HG03565 (cell line): Measurements from ENCODE around the gene TRAK1.
"Not testable (repeated sequence)": the region's sequence is repeated elsewhere in the genome, so short reads cannot be mapped to it uniquely, and the experiment has no call there.

Experiments used
- ATAC-seq: cut with Tn5 transposase; IDR thresholded peaks from one replicate; pipeline ENCODE4 v1.9.1; 2021; ENCODE audit warnings: mild to moderate bottlenecking, moderate library complexity; ENCODE audit not compliant: unreplicated experiment

The TRAK1 gene

GRCh38 chr3:42095540-42095939 is 4.4 kb downstream of the TRAK1 start:
- no peak for ATAC-seq

DNA sequence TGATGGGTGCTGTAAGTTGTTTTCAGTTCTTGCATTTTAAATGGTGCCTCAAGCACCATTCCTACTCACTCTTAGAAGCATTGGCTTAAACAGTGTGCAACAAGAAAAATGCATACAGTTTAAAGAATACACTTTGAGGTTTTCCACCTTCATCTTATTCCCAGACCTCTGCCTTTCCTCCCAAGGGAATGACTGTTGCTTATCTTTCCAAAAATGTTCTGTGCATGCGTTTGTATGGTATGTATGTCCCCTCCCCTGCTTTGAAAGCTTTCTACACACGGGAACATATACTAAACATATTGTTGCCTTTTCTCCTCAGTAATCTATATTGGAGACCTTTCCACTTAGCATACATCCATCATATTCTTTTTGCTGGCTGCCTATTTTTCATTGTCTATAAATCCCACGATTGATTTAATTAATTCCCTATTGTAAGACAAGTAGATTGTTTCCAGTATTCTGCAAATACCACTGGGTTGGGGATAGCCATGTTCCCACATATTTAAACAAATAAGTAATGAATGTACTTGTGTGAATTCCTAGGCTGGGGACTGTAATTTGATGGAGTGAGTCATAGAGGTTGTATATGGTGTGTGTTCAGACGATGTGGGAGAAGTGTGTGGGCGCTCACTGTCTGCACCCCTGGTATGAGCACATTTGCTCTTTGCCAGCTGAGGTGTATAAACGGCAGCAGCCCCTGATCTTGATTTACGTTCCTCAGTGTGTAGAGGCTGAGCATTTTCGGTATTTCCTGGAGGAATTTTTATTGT is 5.8 kb downstream of the TRAK1 start:
- no peak for ATAC-seq

DNA sequence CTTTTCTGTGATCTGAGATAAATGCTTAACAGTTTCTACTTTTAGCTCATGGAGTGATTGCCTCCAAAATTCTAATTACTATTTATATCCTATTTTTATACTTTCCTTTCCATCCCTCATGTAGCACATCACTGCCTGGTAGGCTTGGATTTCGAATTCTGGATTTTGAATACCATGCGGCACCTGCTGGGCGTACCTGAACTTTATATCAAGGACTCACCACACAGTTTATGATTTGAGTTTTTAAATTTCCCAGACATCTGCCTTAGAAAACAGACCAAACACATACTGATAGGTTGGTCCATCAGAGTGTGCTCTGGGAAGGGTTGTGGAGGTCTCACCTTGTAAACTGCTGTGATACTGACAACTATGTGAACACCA is 6.4 kb downstream of the TRAK1 start:
- ATAC-seq, result no peak

DNA sequence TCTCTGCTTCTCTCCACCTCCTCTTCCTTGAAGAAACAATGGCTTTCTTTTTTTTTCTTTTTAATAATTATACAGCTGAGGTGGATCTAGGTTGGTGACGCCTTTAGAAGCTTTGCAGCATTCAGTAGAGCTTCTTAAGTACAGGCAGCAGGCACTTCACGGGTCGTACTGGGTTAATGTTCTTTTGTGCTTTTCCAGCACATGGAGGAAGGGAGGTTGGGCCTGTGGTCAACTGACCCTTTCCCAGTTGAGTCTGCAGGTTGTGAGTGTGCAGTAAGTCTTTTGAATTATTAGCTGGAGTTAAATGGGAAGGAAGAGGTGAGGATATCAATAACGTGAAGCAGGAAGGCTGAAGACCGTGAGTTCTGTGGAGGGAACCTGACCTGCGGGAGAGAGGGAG is 7.0 kb downstream of the TRAK1 start:
- ATAC-seq, result no peak

DNA sequence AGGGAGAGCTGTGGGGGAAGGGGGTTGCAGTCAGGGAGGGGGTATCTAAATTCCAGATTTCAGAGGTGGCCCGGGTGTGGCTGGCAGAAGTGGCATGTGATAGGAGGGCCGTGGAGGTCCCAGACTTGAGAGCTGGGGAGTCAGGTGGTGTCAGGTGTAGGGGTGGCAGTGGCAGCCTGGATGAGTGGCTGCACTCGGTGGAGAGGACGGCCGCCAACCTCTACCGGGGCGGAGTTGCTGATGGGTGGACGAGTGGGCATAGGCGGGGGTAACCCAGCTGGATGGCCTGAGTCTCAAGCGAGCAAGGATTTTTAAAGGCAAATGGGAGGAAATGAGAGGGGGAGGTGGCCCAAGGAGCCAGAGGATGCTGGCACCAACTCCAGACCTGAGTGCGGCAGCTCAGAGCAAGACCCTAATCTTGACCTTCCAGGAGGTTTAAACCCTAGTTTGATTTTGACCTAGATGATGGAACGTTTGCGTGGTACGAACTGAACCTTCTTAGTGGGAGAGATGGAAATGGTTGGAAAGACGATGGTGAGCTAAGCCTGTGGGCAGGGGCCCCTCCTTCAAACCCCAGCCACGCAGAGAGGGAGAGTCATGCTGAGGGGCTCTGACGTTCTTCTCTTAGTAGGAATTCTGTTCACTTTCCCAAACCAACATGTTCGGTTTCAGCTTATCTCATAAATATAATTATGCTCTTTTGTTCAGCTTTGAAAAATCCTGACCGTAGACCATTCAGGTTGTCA is 8.0 kb downstream of the TRAK1 start:
- ATAC-seq, result no peak

DNA sequence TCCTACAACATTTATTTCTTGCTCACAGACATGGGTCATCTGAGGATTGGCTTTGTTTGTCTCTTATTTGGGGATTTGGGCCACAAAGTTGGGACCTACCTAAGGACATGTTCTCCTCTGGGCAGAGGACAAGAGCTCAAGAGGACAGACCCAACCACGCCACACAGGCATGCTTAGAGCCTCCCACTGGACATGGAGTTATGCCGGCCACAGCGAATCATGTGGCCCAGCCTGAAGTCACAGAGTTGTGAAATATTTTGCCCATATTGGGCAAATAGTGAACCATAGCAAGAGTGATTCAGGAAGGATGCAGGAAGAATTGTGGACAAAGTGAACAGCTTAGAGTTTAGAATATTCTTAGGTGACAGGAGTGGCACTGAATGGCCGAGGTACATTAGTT is 9.9 kb downstream of the TRAK1 start:
- ATAC-seq, result no peak

DNA sequence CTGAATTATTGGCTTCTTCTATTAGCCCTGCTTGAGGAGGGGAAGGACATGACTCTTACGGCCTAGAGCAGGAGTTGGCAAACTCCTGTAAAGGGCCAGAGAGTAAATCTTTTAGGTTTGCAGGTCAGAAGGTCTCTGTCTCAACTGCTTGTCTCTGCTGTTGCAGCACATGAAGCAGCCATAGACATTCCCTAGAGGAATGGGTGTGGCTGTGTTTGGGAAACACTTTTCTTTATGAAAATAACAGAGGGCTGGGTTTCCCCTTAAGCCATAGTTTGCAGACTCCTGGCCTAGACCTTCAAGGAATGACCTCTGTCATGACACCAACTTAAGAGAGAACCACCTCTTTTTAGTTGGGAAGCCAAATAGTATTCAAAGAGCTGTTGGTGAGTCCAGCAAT is 10.3 kb downstream of the TRAK1 start:
- ATAC-seq, result no peak

- ATAC-seq, result no peak
These were observed 11.4 kb downstream of the TRAK1 start for GRCh38 chr3:42102571-42102970.

- ATAC-seq, result not testable (repeated sequence)
These were observed 12.9 kb downstream of the TRAK1 start for GRCh38 chr3:42103921-42104665.

- not testable (repeated sequence) for ATAC-seq
These were observed 14.8 kb downstream of the TRAK1 start for GRCh38 chr3:42105994-42106393.

GRCh38 chr3:42106646-42107045 is 15.5 kb downstream of the TRAK1 start:
- ATAC-seq, result no peak

DNA sequence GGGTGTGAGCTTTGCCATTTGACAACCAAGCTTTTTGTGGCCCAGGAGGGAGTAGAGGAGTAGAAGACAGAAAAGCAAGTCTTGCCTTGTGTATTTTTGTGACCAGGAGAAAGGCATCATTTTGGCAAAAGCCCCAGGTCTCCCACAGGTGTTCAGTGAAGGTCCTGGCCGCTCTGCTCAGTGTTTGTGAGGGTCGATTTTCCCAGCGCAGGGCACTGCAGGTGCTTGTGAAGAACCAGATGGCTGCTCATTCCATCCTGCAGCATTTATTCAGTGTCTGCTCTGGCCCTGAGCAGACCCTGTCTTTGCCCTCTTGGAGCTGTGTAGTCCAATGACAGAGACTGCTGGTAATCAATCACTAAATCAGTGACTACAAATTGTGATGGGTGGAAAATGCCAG is 19.5 kb downstream of the TRAK1 start:
- no peak for ATAC-seq

GRCh38 chr3:42114130-42114725 is 23.1 kb downstream of the TRAK1 start:
- no peak for ATAC-seq

DNA sequence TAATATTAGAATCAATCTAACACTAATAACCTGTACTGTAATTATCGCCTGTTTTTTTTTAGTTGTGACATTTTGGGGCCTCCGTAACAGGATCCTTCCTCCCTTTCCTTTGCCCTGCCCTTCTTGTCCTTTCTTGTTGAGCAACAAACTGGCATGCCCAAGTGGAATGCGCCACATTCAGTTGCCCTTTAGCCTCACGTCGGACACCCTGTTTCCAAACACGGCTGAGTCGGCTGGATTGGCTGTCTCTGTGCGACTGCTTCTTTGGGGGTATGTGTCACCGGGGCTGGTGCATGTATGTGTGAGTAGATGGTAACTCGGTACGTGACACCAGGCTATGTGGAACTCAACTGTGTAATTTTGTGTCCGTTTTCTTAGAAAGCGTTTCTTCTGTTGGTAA is 24.1 kb downstream of the TRAK1 start:
- ATAC-seq, result no peak

- no peak for ATAC-seq
These were observed 24.8 kb downstream of the TRAK1 start for GRCh38 chr3:42115946-42116345.

GRCh38 chr3:42116466-42116865 is 25.3 kb downstream of the TRAK1 start:
- ATAC-seq, result no peak

GRCh38 chr3:42117175-42118008 is 26.2 kb downstream of the TRAK1 start:
- ATAC-seq, result no peak

- ATAC-seq, result peak; percentile 53
These were observed 27.7 kb downstream of the TRAK1 start for GRCh38 chr3:42118762-42119361.

- ATAC-seq, result no peak
These were observed 28.6 kb downstream of the TRAK1 start for GRCh38 chr3:42119561-42120355.
